Mucosa of stomach (tissue), 1 donor: ENCODE data around the gene LASP1NB.
"Not testable (repeated sequence)": the region's sequence is repeated elsewhere in the genome, so short reads cannot be mapped to it uniquely, and the experiment has no call there.

ENCODE experiments used
- H3K27me3 ChIP-seq: one replicate; pipeline ENCODE4 v1.7.0; 2013; ENCODE audit warnings: mild to moderate bottlenecking, low read length; ENCODE audit not compliant: control insufficient read depth, insufficient read depth
- H3K36me3 ChIP-seq: one replicate; pipeline ENCODE4 v1.7.0; 2013; ENCODE audit warnings: low read length; ENCODE audit not compliant: control insufficient read depth, insufficient read depth
- H3K4me1 ChIP-seq: one replicate; pipeline ENCODE4 v1.7.0; 2013; ENCODE audit warnings: mild to moderate bottlenecking, low read length; ENCODE audit not compliant: control insufficient read depth, insufficient read depth
- H3K4me3 ChIP-seq: one replicate; pipeline ENCODE4 v1.7.0; 2013; ENCODE audit warnings: low read length
- H3K9ac ChIP-seq: one replicate; pipeline ENCODE4 v1.7.0; 2013; ENCODE audit warnings: mild to moderate bottlenecking, low read length, moderate library complexity
- H3K9me3 ChIP-seq: one replicate; pipeline ENCODE4 v1.7.0; 2013; ENCODE audit warnings: mild to moderate bottlenecking, low read length, moderate library complexity; ENCODE audit not compliant: control insufficient read depth
- donor health status: Pancreatic carcinoma.

Gene LASP1NB

GRCh38 chr17:38911731-38912081 lies 13.7 kb upstream of the LASP1NB start:
- not testable (repeated sequence) for H3K9ac ChIP-seq, H3K4me3 ChIP-seq, H3K27me3 ChIP-seq, H3K9me3 ChIP-seq
- Histone ChIP-seq H3K4me1 (peaks cover 21% of the 10 kb centered on the region), H3K36me3 (peaks cover 25% of the 10 kb centered on the region)

- H3K9ac ChIP-seq: no peak overlapping the region
- H3K4me1 ChIP-seq: peaks cover 21% of the 10 kb centered on the region
- H3K36me3 ChIP-seq: peaks cover 29% of the 10 kb centered on the region
- no peaks in the 10 kb centered on the region for H3K9me3 ChIP-seq
- H3K27me3 ChIP-seq: no peaks in the 10 kb centered on the region
- H3K4me3 ChIP-seq: no peak overlapping the region
Observed at GRCh38 chr17:38912221-38912813, 13.1 kb upstream of the LASP1NB start.

GRCh38 chr17:38914741-38915638 lies 10.4 kb upstream of the LASP1NB start:
- Histone ChIP-seq H3K36me3 (peaks cover 50% of the 10 kb centered on the region), H3K4me1 (peaks cover 10% of the 10 kb centered on the region), H3K4me3 (no peak overlapping the region), H3K9ac (no peak overlapping the region), H3K27me3 (no peaks in the 10 kb centered on the region), H3K9me3 (no peaks in the 10 kb centered on the region)

GRCh38 chr17:38915639-38915995 lies 9.8 kb upstream of the LASP1NB start:
- no peak overlapping the region for H3K9ac ChIP-seq
- H3K4me1 ChIP-seq: peaks cover 10% of the 10 kb centered on the region
- peaks cover 54% of the 10 kb centered on the region for H3K36me3 ChIP-seq
- H3K27me3 ChIP-seq: no peaks in the 10 kb centered on the region
- H3K9me3 ChIP-seq: no peaks in the 10 kb centered on the region
- H3K4me3 ChIP-seq: no peak overlapping the region

- Histone ChIP-seq H3K4me1 (peaks cover 10% of the 10 kb centered on the region), H3K36me3 (peaks cover 49% of the 10 kb centered on the region), H3K9ac (no peak overlapping the region), H3K4me3 (no peak overlapping the region), H3K27me3 (no peaks in the 10 kb centered on the region), H3K9me3 (no peaks in the 10 kb centered on the region)
Observed at GRCh38 chr17:38916771-38917170, 8.6 kb upstream of the LASP1NB start.

GRCh38 chr17:38917259-38917658 lies 8.2 kb upstream of the LASP1NB start:
- Histone ChIP-seq H3K27me3 (no peaks in the 10 kb centered on the region), H3K9me3 (no peaks in the 10 kb centered on the region), H3K4me1 (peaks cover 6% of the 10 kb centered on the region), H3K36me3 (peaks cover 49% of the 10 kb centered on the region), H3K9ac (no peak overlapping the region), H3K4me3 (no peak overlapping the region)

- Histone ChIP-seq H3K9ac (no peak overlapping the region), H3K4me3 (no peak overlapping the region), H3K9me3 (no peaks in the 10 kb centered on the region), H3K36me3 (peaks cover 39% of the 10 kb centered on the region), H3K27me3 (no peaks in the 10 kb centered on the region), H3K4me1 (peaks cover 13% of the 10 kb centered on the region)
Observed at GRCh38 chr17:38918129-38918913, 7.1 kb upstream of the LASP1NB start.

GRCh38 chr17:38918916-38919315 lies 6.5 kb upstream of the LASP1NB start:
- Histone ChIP-seq H3K4me1 (peaks cover 13% of the 10 kb centered on the region), H3K36me3 (peaks cover 39% of the 10 kb centered on the region), H3K4me3 (no peak overlapping the region), H3K9ac (no peak overlapping the region), H3K9me3 (no peaks in the 10 kb centered on the region), H3K27me3 (no peaks in the 10 kb centered on the region)

GRCh38 chr17:38919316-38920078 lies 5.9 kb upstream of the LASP1NB start:
- Histone ChIP-seq H3K9me3 (no peaks in the 10 kb centered on the region), H3K4me1 (peaks cover 13% of the 10 kb centered on the region), H3K4me3 (no peak overlapping the region), H3K27me3 (no peaks in the 10 kb centered on the region), H3K36me3 (peaks cover 37% of the 10 kb centered on the region), H3K9ac (no peak overlapping the region)

- no peak overlapping the region for H3K4me3 ChIP-seq
- peaks cover 31% of the 10 kb centered on the region for H3K36me3 ChIP-seq
- H3K27me3 ChIP-seq: no peaks in the 10 kb centered on the region
- H3K4me1 ChIP-seq: peaks cover 9% of the 10 kb centered on the region
- H3K9me3 ChIP-seq: no peaks in the 10 kb centered on the region
- H3K9ac ChIP-seq: no peak overlapping the region
Observed at GRCh38 chr17:38920374-38921291, 4.8 kb upstream of the LASP1NB start.
